GM19240 (cell line): ENCODE measurements around the gene MYO1D.
"Not testable (repeated sequence)": the region's sequence is repeated elsewhere in the genome, so short reads cannot be mapped to it uniquely, and the experiment has no call there.

ENCODE experiments used
- DNase-seq: peaks from one replicate; pipeline ENCODE4 v3.0.0; 2011; ENCODE audit warnings: low spot score; ENCODE audit not compliant: insufficient read length

Gene MYO1D

GRCh38 chr17:32732900-32733299, 144.0 kb downstream of the MYO1D start:
- DNase-seq: no peak

GRCh38 chr17:32732296-32732642, 144.7 kb downstream of the MYO1D start:
- DNase-seq: no peak

- no peak for DNase-seq
Observed at GRCh38 chr17:32731556-32732295, 145.2 kb downstream of the MYO1D start.

GRCh38 chr17:32727681-32728080, 149.2 kb downstream of the MYO1D start:
- no peak for DNase-seq

GRCh38 chr17:32725697-32726096, 151.2 kb downstream of the MYO1D start:
- no peak for DNase-seq

- no peak for DNase-seq
Observed at GRCh38 chr17:32723310-32723955, 153.5 kb downstream of the MYO1D start.

GRCh38 chr17:32722733-32723132, 154.2 kb downstream of the MYO1D start:
- DNase-seq: no peak

- no peak for DNase-seq
Observed at GRCh38 chr17:32720671-32721070, 156.3 kb downstream of the MYO1D start.

GRCh38 chr17:32719689-32720088, 157.2 kb downstream of the MYO1D start:
- DNase-seq: no peak

- DNase-seq: not testable (repeated sequence)
Observed at GRCh38 chr17:32714922-32715321, 162.0 kb downstream of the MYO1D start.

GRCh38 chr17:32714206-32714605, 162.7 kb downstream of the MYO1D start:
- DNase-seq: not testable (repeated sequence)

- no peak for DNase-seq
Observed at GRCh38 chr17:32713081-32713480, 163.8 kb downstream of the MYO1D start.

- DNase-seq: no peak
Observed at GRCh38 chr17:32709562-32709961, 167.4 kb downstream of the MYO1D start.

GRCh38 chr17:32701871-32702270, 175.1 kb downstream of the MYO1D start:
- no peak for DNase-seq

GRCh38 chr17:32699247-32699646, 177.7 kb downstream of the MYO1D start:
- no peak for DNase-seq

GRCh38 chr17:32697728-32698625, 178.9 kb downstream of the MYO1D start:
- no peak for DNase-seq

GRCh38 chr17:32696426-32696825, 180.5 kb downstream of the MYO1D start:
- DNase-seq: no peak

GRCh38 chr17:32695864-32696263, 181.1 kb downstream of the MYO1D start:
- no peak for DNase-seq

GRCh38 chr17:32693194-32693897, 183.6 kb downstream of the MYO1D start:
- no peak for DNase-seq

- DNase-seq: no peak
Observed at GRCh38 chr17:32692179-32692578, 184.7 kb downstream of the MYO1D start.

- no peak for DNase-seq
Observed at GRCh38 chr17:32689348-32689747, 187.6 kb downstream of the MYO1D start.
